Prostate gland (tissue), 2 donors: ENCODE data around the gene AADACL4. TPM values are rescaled to one million over a fixed set of nuclear protein-coding genes. Genes with fewer than 3 reads are reported as not detected.

Source experiments
- DNase-seq: peaks from one replicate; pipeline ENCODE4 v3.0.0-alpha.2; 2019; ENCODE audit warnings: low spot score
- H3K27ac ChIP-seq, 2 donors: fragments of 200-600 bp; sonication (generic); 2 replicates each; pipeline ENCODE4 v1.5.1; 2017 to 2019
- H3K27me3 ChIP-seq: fragments of 200-600 bp; sonication (generic); replicated peaks from 2 replicates; pipeline ENCODE4 v1.5.1; 2019; ENCODE audit not compliant: insufficient read depth
- H3K36me3 ChIP-seq, 2 donors: fragments of 200-600 bp; sonication (generic); 1 replicate in 1 of 2; 2 replicates in 1 of 2; pipeline versions ENCODE4 v1.5.1 to v1.8.1; 2017 to 2019
- H3K4me1 ChIP-seq: fragments of 200-600 bp; sonication (generic); replicated peaks from 2 replicates; pipeline ENCODE4 v1.5.1; 2019
- H3K4me3 ChIP-seq, 2 donors: fragments of 200-600 bp; sonication (generic); 2 replicates each; pipeline ENCODE4 v1.5.1; 2017 to 2019
- H3K9me3 ChIP-seq: fragments of 200-600 bp; sonication (generic); 2 replicates; pipeline ENCODE4 v1.5.1; 2017
- CTCF ChIP-seq, 4 experiments: fragments of 200-600 bp in 2 of 4; fragments of 450-650 bp in 2 of 4; sonication (generic) in 2 of 4; IDR thresholded peaks; 1 replicate in 3 of 4; 2 replicates in 1 of 4; pipeline ENCODE4 v1.5.1; 2016 to 2019; ENCODE audit warnings: antibody characterized with exemption in 4 of 4, mild to moderate bottlenecking in 2 of 4, moderate library complexity in 2 of 4
- POLR2A ChIP-seq: fragments of 450-650 bp; IDR thresholded peaks from one replicate; pipeline ENCODE4 v1.6.1; 2016; ENCODE audit warnings: antibody characterized with exemption, mild to moderate bottlenecking
- POLR2AphosphoS5 ChIP-seq: sonication (generic); formaldehyde crosslinking; IDR thresholded peaks from one replicate; pipeline ENCODE4 v1.6.1; 2017; ENCODE audit warnings: antibody characterized with exemption
- WGBS: methylation state at CpG from one replicate; pipeline ENCODE4 v1.1.5; 2018; 5-methylcytosine and 5-hydroxymethylcytosine counted together
- intact Hi-C: fragments of 100-400 bp; cut with DNase I; formaldehyde crosslinking; loops from one replicate; pipeline ENCODE4 v1.14.2; 2022
- small RNA-seq, 2 donors: library from RNA; depleted of rRNA; stranded (forward); fragments of <200 nt; gene quantifications; one replicate each; pipeline ENCODE3, GENCODE V24; 2016
- total RNA-seq, 2 donors: library from RNA; depleted of rRNA; stranded (reverse); fragments of >200 nt; gene quantifications; one replicate each; pipeline ENCODE4 v1.1.0, GENCODE V29; 2016

Gene AADACL4
- total RNA-seq, 2 donors from 2014 or later, result not detected

- Histone ChIP-seq H3K27ac (no peak overlapping the region), H3K9me3 (no peaks in the 10 kb centered on the region), H3K36me3 (no peaks in the 10 kb centered on the region), H3K4me3 (no peak overlapping the region), H3K4me1 (no peaks in the 10 kb centered on the region), H3K27me3 (no peaks in the 10 kb centered on the region)
- intact Hi-C loops, result no loop called here
- WGBS, result 93% methylated on average over 3 of the region's 3 CpGs
- no peak for DNase-seq
- TF ChIP-seq POLR2AphosphoS5, result no peak
- no peak for TF ChIP-seq CTCF (IDR thresholded peaks at IDR 0.05)
- TF ChIP-seq POLR2A, result no peak
Measured at GRCh38 chr1:12714710-12715475, 71.0 kb downstream of the AADACL4 start.

GRCh38 chr1:12715896-12716437, 72.1 kb downstream of the AADACL4 start, which contains the start of gene AADACL3:
Gene AADACL3, plus strand, starts transcription at chr1:12716110. Its CDS starts 67 bp downstream, at chr1:12716177.
- WGBS, result 88% methylated on average over 8 of the region's 8 CpGs
- no peaks in the 10 kb centered on the region for H3K27me3 ChIP-seq
- no peaks in the 10 kb centered on the region for H3K4me1 ChIP-seq
- no peak for DNase-seq
- no peak within 1 kb of the TSS for H3K4me3 ChIP-seq
- H3K27ac ChIP-seq, result no peak within 1 kb of the TSS
- H3K36me3 ChIP-seq, result no peaks in the 10 kb centered on the region
- intact Hi-C loops, result no loop called here
- H3K9me3 ChIP-seq, result no peaks in the 10 kb centered on the region
- no peak for TF ChIP-seq POLR2AphosphoS5
- TF ChIP-seq CTCF (IDR thresholded peaks at IDR 0.05), result no peak
- no peak for TF ChIP-seq POLR2A

Small RNA genes within 50 kb of the gene (small RNA-seq; reads per million reads assigned to genes)
- 0 reads per million in 2 donors for gene AC244670.1

Other genes with a start within 250 kb of the AADACL4 start
- gene DHRS3, start 25.9 kb upstream of the AADACL4 start, total RNA-seq, result 100 to 1,000 TPM; 171 to 178 TPM
- gene AADACL3, start 72.0 kb downstream of the AADACL4 start, total RNA-seq, result not detected
- 1 to 10 TPM in 1 of 2 donors, not detected in 1; 1.1 TPM for gene CFAP107, start 102.1 kb downstream of the AADACL4 start, total RNA-seq
- gene PRAMEF12, start 129.7 kb downstream of the AADACL4 start, total RNA-seq, result not detected
- gene PRAMEF1, start 147.3 kb downstream of the AADACL4 start, total RNA-seq, result not detected
- not detected for gene PRAMEF11, start 187.3 kb downstream of the AADACL4 start, total RNA-seq
- gene HNRNPCL1, start 204.6 kb downstream of the AADACL4 start, total RNA-seq, result not detected
- not detected for gene PRAMEF2, start 213.0 kb downstream of the AADACL4 start, total RNA-seq
- gene PRAMEF4, start 242.1 kb downstream of the AADACL4 start, total RNA-seq, result not detected